ENCODE data around the gene RAB3IL1. TPM values are rescaled to one million over a fixed set of nuclear protein-coding genes. Genes with fewer than 3 reads are reported as not detected.

RAB3IL1 gene
- total RNA-seq, 4 donors from 2014 or later: 0.15 to 10.3 (median 5.0) TPM

DNA sequence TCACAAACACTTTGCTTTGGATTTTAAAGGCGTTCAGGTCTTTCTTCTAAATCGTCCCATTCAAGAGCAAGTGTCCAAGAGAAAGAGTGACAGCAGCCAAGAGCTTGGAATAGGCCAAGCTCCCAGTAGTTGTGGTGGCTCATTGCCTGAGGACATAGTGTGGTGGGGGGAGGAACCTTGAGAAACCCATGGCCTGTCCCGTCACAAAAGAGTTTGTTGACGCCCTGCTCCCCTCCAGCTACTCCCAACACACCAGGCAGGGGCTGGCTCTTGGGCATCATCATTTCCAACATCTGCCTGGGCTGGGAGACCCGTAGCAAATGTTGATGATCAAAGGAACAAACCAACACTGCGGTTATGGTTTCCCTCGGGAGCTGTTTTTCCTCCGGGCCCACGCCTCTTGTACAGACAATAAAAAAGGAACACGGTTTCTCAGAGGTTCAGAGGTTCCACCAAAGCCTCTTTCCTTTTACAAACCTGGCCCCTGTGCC is 46.8 kb downstream of the RAB3IL1 start:
- 36 to 59% methylated on average over 6 to 8 of the region's 10 CpGs for WGBS, 2 donors
- peaks cover 0 to 5% (median 0%) of the 10 kb centered on the region in 3 donors for H3K36me3 ChIP-seq
- no peaks in the 10 kb centered on the region for H3K9me3 ChIP-seq
- peaks cover 4 to 33% (median 11%) of the 10 kb centered on the region in 3 donors for H3K4me1 ChIP-seq
- peaks cover 0 to 37% (median 0%) of the 10 kb centered on the region in 4 donors for H3K27me3 ChIP-seq
- peak overlapping the region in 2 of 4 donors; percentile 9 to 29 for H3K27ac ChIP-seq
- no peak for DNase-seq
- TF ChIP-seq CTCF (IDR thresholded peaks at IDR 0.05): no peak
- no peak for TF ChIP-seq POLR2A (IDR thresholded peaks at IDR 0.05)
- no peak overlapping the region for H3K4me3 ChIP-seq
- intact Hi-C loops (cut with DNase I): no loop called here

- DNase-seq: no peak
- H3K9me3 ChIP-seq: no peaks in the 10 kb centered on the region
- H3K4me3 ChIP-seq: no peak overlapping the region
- peaks cover 0 to 37% (median 0%) of the 10 kb centered on the region in 4 donors for H3K27me3 ChIP-seq
- intact Hi-C loops (cut with DNase I): no loop called here
- TF ChIP-seq POLR2A (IDR thresholded peaks at IDR 0.05): no peak
- TF ChIP-seq CTCF (IDR thresholded peaks at IDR 0.05): no peak
- peak overlapping the region in 1 of 4 donors; percentile 33 for H3K27ac ChIP-seq
- H3K36me3 ChIP-seq: peaks cover 0 to 12% (median 0%) of the 10 kb centered on the region in 3 donors
- peaks cover 4 to 31% (median 11%) of the 10 kb centered on the region in 3 donors for H3K4me1 ChIP-seq
- WGBS, 2 donors: 77 to 92% methylated on average over 2 to 9 of the region's 21 CpGs
These were observed 47.5 kb downstream of the RAB3IL1 start for GRCh38 chr11:61869708-61870451.

- intact Hi-C loops (cut with DNase I): no loop called here
- Histone ChIP-seq H3K27ac (peak overlapping the region in 1 of 4 donors; percentile 33), H3K4me3 (no peak overlapping the region), H3K4me1 (peaks cover 3 to 26% (median 9%) of the 10 kb centered on the region in 3 donors), H3K36me3 (peaks cover 0 to 17% (median 0%) of the 10 kb centered on the region in 3 donors), H3K27me3 (peaks cover 0 to 37% (median 0%) of the 10 kb centered on the region in 4 donors), H3K9me3 (no peaks in the 10 kb centered on the region)
- TF ChIP-seq POLR2A (IDR thresholded peaks at IDR 0.05) (no peak), CTCF (IDR thresholded peaks at IDR 0.05) (no peak)
- DNase-seq: no peak
- WGBS, 2 donors: 40 to 76% methylated on average over 1 to 4 of the region's 4 CpGs
These were observed 48.0 kb downstream of the RAB3IL1 start for GRCh38 chr11:61869429-61869707.

- peak overlapping the region in 1 of 4 donors; percentile 33 for H3K27ac ChIP-seq
- peaks cover 0 to 21% (median 8%) of the 10 kb centered on the region in 3 donors for H3K4me1 ChIP-seq
- peaks cover 0 to 18% (median 0%) of the 10 kb centered on the region in 3 donors for H3K36me3 ChIP-seq
- H3K27me3 ChIP-seq: peaks cover 0 to 37% (median 0%) of the 10 kb centered on the region in 4 donors
- TF ChIP-seq POLR2A (IDR thresholded peaks at IDR 0.05) (no peak), CTCF (IDR thresholded peaks at IDR 0.05) (no peak)
- intact Hi-C loops (cut with DNase I): no loop called here
- no peak overlapping the region for H3K4me3 ChIP-seq
- 74 to 78% methylated on average over 3 of the region's 14 CpGs for WGBS, 2 donors
- H3K9me3 ChIP-seq: no peaks in the 10 kb centered on the region
- DNase-seq: no peak
These were observed 48.6 kb downstream of the RAB3IL1 start for GRCh38 chr11:61868571-61869428.
